SK-N-SH treated with all-trans-retinoic acid at 6 μM for 48 hours (cell line): ENCODE results near the gene DVL1.

Experiments
- ATAC-seq: fragments of 200-7000 bp; cut with Tn5 transposase; 3 replicates; pipeline ENCODE4 v1.9.1; 2020; ENCODE audit warnings: mild to moderate bottlenecking, moderate library complexity
- ARNTL ChIP-seq: fragments of 450-650 bp; formaldehyde crosslinking; IDR thresholded peaks from 2 replicates; pipeline ENCODE4 v1.5.0; 2020; ENCODE audit warnings: low read depth, mild to moderate bottlenecking, moderate library complexity, borderline replicate concordance
- BACH2 ChIP-seq: fragments of 250-450 bp; sonication (Bioruptor Pico); IDR thresholded peaks from 2 replicates; pipeline ENCODE4 v1.9.0; 2021; ENCODE audit warnings: mild to moderate bottlenecking, borderline replicate concordance
- CSDC2 ChIP-seq: fragments of 250-450 bp; sonication (Bioruptor Pico); IDR thresholded peaks from 2 replicates; pipeline ENCODE4 v1.5.0; 2020; ENCODE audit warnings: mild to moderate bottlenecking, moderate library complexity
- ESRRG ChIP-seq: fragments of 250-450 bp; sonication (Bioruptor Pico); IDR thresholded peaks from 2 replicates; pipeline ENCODE4 v1.6.1; 2021; ENCODE audit warnings: mild to moderate bottlenecking
- GLIS3 ChIP-seq: fragments of 250-450 bp; sonication (Bioruptor Pico); IDR thresholded peaks from 2 replicates; pipeline ENCODE4 v1.5.0; 2020; ENCODE audit warnings: mild to moderate bottlenecking, moderate library complexity
- OSR1 ChIP-seq: fragments of 250-450 bp; sonication (Bioruptor Pico); IDR thresholded peaks from 2 replicates; pipeline ENCODE4 v1.8.0; 2022; ENCODE audit warnings: moderate library complexity, mild to moderate bottlenecking, inconsistent platforms
- PPARA ChIP-seq: fragments of 250-450 bp; sonication (Bioruptor Pico); IDR thresholded peaks from 2 replicates; pipeline ENCODE4 v1.5.0; 2020; ENCODE audit warnings: mild to moderate bottlenecking, borderline replicate concordance
- RARB ChIP-seq: fragments of 250-450 bp; sonication (Bioruptor Pico); IDR thresholded peaks from 2 replicates; pipeline ENCODE4 v1.8.0; 2021; ENCODE audit warnings: mild to moderate bottlenecking, moderate library complexity
- SNAI2 ChIP-seq: fragments of 250-450 bp; sonication (Bioruptor Pico); IDR thresholded peaks from 2 replicates; pipeline ENCODE4 v1.5.0; 2020; ENCODE audit warnings: mild to moderate bottlenecking, moderate library complexity
- TCF4 ChIP-seq: fragments of 250-450 bp; sonication (Bioruptor Pico); IDR thresholded peaks from 2 replicates; pipeline ENCODE4 v1.8.0; 2021; ENCODE audit warnings: mild to moderate bottlenecking, moderate library complexity, borderline replicate concordance
- TOX ChIP-seq: fragments of 250-450 bp; sonication (Bioruptor Pico); IDR thresholded peaks from 2 replicates; pipeline ENCODE4 v1.8.0; 2021; ENCODE audit warnings: mild to moderate bottlenecking, moderate library complexity, borderline replicate concordance
- ZC3H10 ChIP-seq: fragments of 250-450 bp; sonication (Bioruptor Pico); IDR thresholded peaks from 2 replicates; pipeline ENCODE4 v1.5.1; 2021; ENCODE audit warnings: mild to moderate bottlenecking, moderate library complexity
- ZFP3 ChIP-seq: fragments of 250-450 bp; sonication (Bioruptor Pico); IDR thresholded peaks from 2 replicates; pipeline ENCODE4 v1.5.0; 2020; ENCODE audit warnings: mild to moderate bottlenecking, moderate library complexity
- ZFP30 ChIP-seq: fragments of 450-650 bp; formaldehyde crosslinking; IDR thresholded peaks from 2 replicates; pipeline ENCODE4 v1.5.0; 2022; ENCODE audit warnings: mild to moderate bottlenecking, moderate library complexity
- ZNF565 ChIP-seq: fragments of 450-650 bp; formaldehyde crosslinking; conservative IDR thresholded peaks from 2 replicates; pipeline ENCODE4 v1.5.0; 2020; ENCODE audit warnings: low read depth, mild to moderate bottlenecking, moderate library complexity
- ZNF70 ChIP-seq: fragments of 450-650 bp; formaldehyde crosslinking; IDR thresholded peaks from 2 replicates; pipeline ENCODE4 v1.5.0; 2020; ENCODE audit warnings: mild to moderate bottlenecking, moderate library complexity
- ZNF8 ChIP-seq: fragments of 450-650 bp; formaldehyde crosslinking; IDR thresholded peaks from 2 replicates; pipeline ENCODE4 v1.5.0; 2020; ENCODE audit warnings: mild to moderate bottlenecking, moderate library complexity
- TF ChIP-seq, protein P1 (sequence below): fragments of 250-450 bp; sonication (Bioruptor Pico); IDR thresholded peaks from 2 replicates; pipeline ENCODE4 v1.8.0; 2020; ENCODE audit warnings: mild to moderate bottlenecking, moderate library complexity, borderline replicate concordance
- TF ChIP-seq, protein P2 (sequence below): fragments of 250-450 bp; sonication (Bioruptor Pico); IDR thresholded peaks from 2 replicates; pipeline ENCODE4 v1.5.0; 2020; ENCODE audit warnings: mild to moderate bottlenecking, moderate library complexity
- TF ChIP-seq, protein P3 (sequence below): fragments of 250-450 bp; sonication (Bioruptor Pico); IDR thresholded peaks from 2 replicates; pipeline ENCODE4 v1.5.1; 2020; ENCODE audit warnings: low read depth, mild to moderate bottlenecking, moderate library complexity
- TF ChIP-seq, protein P4 (sequence below): fragments of 250-450 bp; sonication (Bioruptor Pico); IDR thresholded peaks from 2 replicates; pipeline ENCODE4 v1.5.1; 2021; ENCODE audit warnings: mild to moderate bottlenecking, moderate library complexity
- TF ChIP-seq, protein P5 (sequence below): fragments of 250-450 bp; sonication (Bioruptor Pico); IDR thresholded peaks from 2 replicates; pipeline ENCODE4 v1.8.0; 2021; ENCODE audit warnings: low read depth, mild to moderate bottlenecking, moderate library complexity, borderline replicate concordance

Gene DVL1

DNA sequence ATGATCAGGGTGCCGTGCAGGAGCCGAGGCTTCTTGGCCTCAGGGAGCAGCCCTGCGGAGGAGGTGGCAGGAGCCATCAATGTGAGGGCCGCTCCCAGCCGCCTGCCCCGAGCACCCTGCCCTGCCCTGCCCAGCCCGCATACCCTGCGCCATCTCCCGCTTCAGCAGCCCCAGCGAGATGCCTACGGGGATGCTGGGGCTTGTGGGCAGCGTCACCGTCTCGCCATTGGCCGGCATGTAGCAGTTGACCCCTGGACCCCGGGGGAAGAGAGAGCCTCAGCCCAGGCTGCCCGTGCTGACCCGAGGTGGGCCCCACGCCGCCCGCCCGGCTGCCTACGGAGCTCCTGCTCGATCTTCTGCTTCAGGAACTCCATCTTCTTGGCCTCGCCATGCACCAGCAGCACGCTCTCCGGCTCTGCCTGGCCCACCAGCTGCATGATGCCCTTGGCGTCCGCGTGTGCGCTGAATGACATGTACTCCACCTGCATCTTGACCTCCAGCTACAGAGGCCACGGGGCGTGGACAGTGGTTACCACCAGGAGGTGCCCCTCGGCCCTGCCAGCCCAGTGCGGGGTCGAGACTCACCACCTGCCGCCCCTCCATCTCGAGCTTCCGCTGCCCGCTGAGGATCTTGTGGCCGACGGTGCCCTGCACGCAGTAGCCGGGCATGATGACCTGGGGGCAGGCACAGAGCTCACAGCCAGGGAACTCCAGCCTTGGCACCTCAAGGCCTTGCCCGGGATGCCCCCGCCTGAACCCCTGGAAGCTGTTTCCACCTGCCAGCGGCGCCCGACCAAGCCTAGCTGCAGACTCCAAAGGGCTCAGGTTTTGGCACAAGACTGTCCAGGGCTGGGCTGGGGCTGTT lies 36.5 kb downstream of the DVL1 start:
- no peak for ATAC-seq
- TF ChIP-seq ZNF8 (CRISPR knock-in tag) (no peak), ARNTL (CRISPR knock-in tag) (no peak), TCF4 (CRISPR knock-in tag) (no peak), OSR1 (CRISPR knock-in tag) (no peak), ZNF70 (CRISPR knock-in tag) (no peak)
- TF ChIP-seq, protein P1, sequence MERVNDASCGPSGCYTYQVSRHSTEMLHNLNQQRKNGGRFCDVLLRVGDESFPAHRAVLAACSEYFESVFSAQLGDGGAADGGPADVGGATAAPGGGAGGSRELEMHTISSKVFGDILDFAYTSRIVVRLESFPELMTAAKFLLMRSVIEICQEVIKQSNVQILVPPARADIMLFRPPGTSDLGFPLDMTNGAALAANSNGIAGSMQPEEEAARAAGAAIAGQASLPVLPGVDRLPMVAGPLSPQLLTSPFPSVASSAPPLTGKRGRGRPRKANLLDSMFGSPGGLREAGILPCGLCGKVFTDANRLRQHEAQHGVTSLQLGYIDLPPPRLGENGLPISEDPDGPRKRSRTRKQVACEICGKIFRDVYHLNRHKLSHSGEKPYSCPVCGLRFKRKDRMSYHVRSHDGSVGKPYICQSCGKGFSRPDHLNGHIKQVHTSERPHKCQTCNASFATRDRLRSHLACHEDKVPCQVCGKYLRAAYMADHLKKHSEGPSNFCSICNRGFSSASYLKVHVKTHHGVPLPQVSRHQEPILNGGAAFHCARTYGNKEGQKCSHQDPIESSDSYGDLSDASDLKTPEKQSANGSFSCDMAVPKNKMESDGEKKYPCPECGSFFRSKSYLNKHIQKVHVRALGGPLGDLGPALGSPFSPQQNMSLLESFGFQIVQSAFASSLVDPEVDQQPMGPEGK (CRISPR knock-in tag), result no peak
- TF ChIP-seq, protein P2, sequence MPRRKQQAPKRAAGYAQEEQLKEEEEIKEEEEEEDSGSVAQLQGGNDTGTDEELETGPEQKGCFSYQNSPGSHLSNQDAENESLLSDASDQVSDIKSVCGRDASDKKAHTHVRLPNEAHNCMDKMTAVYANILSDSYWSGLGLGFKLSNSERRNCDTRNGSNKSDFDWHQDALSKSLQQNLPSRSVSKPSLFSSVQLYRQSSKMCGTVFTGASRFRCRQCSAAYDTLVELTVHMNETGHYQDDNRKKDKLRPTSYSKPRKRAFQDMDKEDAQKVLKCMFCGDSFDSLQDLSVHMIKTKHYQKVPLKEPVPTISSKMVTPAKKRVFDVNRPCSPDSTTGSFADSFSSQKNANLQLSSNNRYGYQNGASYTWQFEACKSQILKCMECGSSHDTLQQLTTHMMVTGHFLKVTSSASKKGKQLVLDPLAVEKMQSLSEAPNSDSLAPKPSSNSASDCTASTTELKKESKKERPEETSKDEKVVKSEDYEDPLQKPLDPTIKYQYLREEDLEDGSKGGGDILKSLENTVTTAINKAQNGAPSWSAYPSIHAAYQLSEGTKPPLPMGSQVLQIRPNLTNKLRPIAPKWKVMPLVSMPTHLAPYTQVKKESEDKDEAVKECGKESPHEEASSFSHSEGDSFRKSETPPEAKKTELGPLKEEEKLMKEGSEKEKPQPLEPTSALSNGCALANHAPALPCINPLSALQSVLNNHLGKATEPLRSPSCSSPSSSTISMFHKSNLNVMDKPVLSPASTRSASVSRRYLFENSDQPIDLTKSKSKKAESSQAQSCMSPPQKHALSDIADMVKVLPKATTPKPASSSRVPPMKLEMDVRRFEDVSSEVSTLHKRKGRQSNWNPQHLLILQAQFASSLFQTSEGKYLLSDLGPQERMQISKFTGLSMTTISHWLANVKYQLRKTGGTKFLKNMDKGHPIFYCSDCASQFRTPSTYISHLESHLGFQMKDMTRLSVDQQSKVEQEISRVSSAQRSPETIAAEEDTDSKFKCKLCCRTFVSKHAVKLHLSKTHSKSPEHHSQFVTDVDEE (CRISPR knock-in tag), result no peak

DNA sequence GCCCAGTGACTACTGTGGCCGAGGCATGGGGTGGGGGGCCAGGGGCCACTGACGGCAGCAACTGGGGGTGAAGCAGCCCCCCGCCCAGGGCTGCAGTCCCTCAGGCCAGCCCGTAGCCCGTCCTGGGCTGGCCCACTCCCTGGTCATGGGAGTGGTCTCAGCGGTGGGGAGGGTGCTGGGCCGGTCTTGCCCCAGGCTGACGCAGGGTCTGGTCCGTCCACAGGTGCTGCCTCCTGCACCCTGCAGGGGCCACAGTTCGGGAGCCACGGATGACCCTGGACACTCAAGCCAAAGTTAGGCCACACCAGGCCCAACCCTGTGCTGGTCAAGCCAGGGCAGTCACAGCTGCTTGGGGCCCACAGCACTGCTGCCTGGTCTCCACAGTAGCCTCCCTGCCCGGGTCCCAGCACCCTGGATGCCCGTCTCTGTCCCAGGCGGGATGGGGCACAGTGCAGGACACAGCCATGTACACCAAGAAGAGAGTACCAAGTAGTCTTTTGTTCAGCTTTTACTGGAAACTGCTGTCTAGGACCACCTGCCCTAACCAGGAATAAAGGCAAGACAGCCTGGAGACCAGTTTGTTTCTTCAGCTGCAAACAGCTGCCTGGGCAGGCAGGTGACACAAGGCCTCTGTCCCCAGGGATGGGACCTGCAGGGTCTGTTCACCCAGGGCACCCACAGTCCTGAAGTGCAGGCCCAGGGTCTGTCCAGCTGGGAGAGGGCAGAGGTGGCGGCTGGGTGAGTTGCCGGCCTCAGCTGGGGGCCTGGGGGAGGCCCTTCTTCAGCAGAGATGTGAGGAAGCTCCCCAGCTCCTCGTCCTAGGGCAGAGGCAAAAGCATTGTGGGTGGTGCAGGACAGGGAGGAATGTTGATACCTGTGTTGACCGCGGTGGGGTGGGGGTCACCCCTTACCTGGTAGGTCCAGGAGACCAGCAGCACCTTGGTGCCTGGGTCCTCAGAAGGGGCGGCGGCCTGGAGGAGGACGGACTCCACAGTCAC lies 37.8 kb downstream of the DVL1 start:
- TF ChIP-seq PPARA (CRISPR knock-in tag) (no peak), ZFP3 (CRISPR knock-in tag) (no peak), BACH2 (no peak)
- ATAC-seq, result no peak

DNA sequence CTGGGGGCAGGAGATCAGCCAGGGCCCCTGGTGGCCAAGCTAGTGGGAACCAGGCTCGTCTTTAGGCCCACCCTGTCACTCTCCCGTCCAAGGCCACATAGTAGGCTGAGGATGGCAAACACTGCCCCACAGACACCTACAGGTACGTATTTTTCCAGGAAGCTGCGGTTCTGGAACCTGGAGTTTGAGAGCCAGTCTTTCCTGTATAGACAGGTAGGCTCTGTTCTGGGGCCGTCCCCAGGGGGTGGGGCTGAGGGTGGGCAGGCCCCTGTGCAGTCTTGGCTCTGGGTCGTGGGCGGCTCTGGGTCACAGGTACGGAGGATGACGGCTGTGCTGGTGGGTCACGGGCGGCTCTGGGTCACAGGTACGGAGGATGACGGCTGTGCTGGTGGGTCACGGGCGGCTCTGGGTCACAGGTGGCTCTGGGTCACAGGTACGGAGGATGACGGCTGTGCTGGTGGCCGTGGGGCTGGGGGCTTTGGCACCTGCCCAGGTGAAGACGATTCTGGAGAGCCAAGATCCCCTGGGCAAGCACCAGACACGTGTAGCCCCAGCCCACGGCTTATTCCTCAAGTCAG lies 38.7 kb downstream of the DVL1 start:
- ATAC-seq, result no peak
- TF ChIP-seq ARNTL (CRISPR knock-in tag), result no peak
- TF ChIP-seq, protein P3, sequence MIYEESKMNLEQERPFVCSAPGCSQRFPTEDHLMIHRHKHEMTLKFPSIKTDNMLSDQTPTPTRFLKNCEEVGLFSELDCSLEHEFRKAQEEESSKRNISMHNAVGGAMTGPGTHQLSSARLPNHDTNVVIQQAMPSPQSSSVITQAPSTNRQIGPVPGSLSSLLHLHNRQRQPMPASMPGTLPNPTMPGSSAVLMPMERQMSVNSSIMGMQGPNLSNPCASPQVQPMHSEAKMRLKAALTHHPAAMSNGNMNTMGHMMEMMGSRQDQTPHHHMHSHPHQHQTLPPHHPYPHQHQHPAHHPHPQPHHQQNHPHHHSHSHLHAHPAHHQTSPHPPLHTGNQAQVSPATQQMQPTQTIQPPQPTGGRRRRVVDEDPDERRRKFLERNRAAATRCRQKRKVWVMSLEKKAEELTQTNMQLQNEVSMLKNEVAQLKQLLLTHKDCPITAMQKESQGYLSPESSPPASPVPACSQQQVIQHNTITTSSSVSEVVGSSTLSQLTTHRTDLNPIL (CRISPR knock-in tag), result no peak
- no peak for TF ChIP-seq ZNF8 (CRISPR knock-in tag)
- no peak for TF ChIP-seq ZFP30 (CRISPR knock-in tag)
- TF ChIP-seq, protein P4, sequence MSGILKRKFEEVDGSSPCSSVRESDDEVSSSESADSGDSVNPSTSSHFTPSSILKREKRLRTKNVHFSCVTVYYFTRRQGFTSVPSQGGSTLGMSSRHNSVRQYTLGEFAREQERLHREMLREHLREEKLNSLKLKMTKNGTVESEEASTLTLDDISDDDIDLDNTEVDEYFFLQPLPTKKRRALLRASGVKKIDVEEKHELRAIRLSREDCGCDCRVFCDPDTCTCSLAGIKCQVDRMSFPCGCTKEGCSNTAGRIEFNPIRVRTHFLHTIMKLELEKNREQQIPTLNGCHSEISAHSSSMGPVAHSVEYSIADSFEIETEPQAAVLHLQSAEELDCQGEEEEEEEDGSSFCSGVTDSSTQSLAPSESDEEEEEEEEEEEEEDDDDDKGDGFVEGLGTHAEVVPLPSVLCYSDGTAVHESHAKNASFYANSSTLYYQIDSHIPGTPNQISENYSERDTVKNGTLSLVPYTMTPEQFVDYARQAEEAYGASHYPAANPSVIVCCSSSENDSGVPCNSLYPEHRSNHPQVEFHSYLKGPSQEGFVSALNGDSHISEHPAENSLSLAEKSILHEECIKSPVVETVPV (CRISPR knock-in tag), result no peak
- TF ChIP-seq ZFP3 (CRISPR knock-in tag), result no peak
- TF ChIP-seq TCF4 (CRISPR knock-in tag), result no peak
- TF ChIP-seq ZNF565 (CRISPR knock-in tag), result no peak
- TF ChIP-seq BACH2, result no peak
- TF ChIP-seq TOX (CRISPR knock-in tag), result no peak
- no peak for TF ChIP-seq ZC3H10 (CRISPR knock-in tag)
- no peak for TF ChIP-seq RARB
- no peak for TF ChIP-seq GLIS3
- TF ChIP-seq, protein P5, sequence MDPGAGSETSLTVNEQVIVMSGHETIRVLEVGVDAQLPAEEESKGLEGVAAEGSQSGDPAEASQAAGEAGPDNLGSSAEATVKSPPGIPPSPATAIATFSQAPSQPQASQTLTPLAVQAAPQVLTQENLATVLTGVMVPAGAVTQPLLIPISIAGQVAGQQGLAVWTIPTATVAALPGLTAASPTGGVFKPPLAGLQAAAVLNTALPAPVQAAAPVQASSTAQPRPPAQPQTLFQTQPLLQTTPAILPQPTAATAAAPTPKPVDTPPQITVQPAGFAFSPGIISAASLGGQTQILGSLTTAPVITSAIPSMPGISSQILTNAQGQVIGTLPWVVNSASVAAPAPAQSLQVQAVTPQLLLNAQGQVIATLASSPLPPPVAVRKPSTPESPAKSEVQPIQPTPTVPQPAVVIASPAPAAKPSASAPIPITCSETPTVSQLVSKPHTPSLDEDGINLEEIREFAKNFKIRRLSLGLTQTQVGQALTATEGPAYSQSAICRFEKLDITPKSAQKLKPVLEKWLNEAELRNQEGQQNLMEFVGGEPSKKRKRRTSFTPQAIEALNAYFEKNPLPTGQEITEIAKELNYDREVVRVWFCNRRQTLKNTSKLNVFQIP (CRISPR knock-in tag), result no peak
- no peak for TF ChIP-seq PPARA (CRISPR knock-in tag)
- TF ChIP-seq ESRRG (CRISPR knock-in tag), result no peak
- no peak for TF ChIP-seq CSDC2 (CRISPR knock-in tag)
- TF ChIP-seq SNAI2, result no peak
- TF ChIP-seq, protein P1 (CRISPR knock-in tag), result no peak
